HL-60/S4 (cell line): ENCODE measurements around the gene MMP20.
"Not testable (repeated sequence)": the region's sequence is repeated elsewhere in the genome, so short reads cannot be mapped to it uniquely, and the experiment has no call there.

Experiments used
- in situ Hi-C: fragments of 300-500 bp; cut with MboI; formaldehyde crosslinking; loops from 2 replicates; pipeline ENCODE4 v1.14.3; 2022; ENCODE audit warnings: low sequenced_read_pairs

The MMP20 gene

GRCh38 chr11:102625177-102625576, at the start of gene MMP20:
TSS of gene MMP20 (minus strand) at chr11:102625332. CDS start at chr11:102625319, 13 bp downstream.
- in situ Hi-C loops = no loop called here

- in situ Hi-C loops = no loop called here
These were observed 44.5 kb upstream of the MMP20 start for GRCh38 chr11:102669664-102670063.

DNA sequence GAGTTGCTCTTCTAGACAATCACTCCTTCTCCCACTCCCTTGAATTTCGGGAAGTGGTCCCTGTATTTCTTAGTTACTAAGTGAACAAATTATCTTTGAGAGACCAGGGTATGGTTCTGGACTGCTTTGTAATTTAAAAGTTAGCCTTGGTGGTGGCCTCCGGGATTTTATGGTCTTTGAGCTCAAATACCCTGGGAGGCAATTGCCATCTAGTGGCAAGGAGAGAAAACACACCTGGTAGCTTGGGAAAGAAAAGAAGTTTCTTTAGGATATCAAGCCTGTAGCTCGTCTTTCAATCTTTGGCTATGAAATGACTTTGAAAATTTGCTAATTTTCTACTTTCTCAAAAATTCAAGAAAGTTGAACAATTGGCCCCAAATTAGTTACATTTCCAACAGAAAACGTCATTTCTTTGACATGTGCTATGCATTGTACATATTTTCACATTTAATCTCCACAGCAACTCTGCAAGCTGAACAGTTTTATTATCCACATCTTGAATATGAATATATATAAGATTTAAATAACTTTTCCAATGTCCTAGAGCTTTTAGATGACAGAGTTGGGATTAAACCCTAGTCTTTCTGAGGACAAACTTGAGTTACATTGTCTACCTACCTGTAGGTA, 41.3 kb upstream of the MMP20 start:
- in situ Hi-C loops = no loop called here

DNA sequence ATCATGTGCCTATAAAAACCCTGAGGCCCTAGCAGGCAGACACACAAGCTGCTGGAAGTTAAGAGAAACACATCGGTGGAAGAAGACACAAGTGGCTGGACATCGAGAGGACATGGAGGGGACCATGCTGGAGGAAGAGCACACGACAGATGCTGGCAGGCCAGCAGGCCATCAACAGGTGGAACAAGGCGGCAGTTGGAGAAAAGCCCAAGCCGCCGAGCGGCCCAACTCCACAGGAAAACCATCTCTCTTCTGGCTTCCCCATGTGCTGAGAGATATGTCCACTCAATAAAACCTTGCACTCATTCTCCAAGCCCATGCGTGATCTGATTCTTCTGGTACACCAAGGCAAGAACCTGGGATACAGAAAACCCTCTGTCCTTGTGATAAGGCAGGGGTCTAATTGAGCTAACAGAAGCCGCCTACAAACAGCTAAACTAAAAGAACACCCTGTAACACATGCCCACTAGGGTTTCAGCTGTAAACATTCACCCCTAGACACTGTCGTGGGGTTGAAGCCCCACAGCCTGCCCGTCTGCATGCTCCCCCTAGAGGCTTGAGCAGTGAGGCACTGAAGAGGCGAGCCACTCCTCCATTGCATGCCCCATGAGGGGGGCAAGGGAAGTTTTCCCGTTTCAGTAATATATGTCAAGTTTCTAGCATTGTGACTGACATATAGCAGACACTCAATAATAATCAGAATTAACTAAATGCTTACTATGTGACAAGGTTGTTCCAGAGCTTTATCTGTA, 39.0 kb upstream of the MMP20 start:
- in situ Hi-C loops = no loop called here

GRCh38 chr11:102662607-102663006, 37.5 kb upstream of the MMP20 start:
- in situ Hi-C loops = no loop called here

DNA sequence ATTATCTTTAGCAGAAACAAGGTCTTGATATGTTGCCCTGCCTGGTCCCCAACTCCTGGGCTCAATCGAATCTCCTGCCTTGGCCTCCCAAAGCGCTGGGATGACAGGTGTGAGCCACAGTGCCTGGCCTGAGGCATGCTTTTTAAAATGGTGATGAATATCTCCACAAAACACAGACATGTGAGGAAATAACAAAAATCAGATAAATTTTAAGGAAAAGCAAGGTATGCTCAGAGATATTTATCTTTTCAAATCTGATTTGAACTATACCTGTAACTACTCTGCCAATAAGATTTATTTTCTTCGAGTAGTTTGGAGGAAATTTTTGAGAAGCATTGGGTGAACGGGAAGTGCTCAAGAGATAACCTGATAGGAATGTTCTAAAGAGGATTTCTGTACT, 35.9 kb upstream of the MMP20 start:
- in situ Hi-C loops = no loop called here

DNA sequence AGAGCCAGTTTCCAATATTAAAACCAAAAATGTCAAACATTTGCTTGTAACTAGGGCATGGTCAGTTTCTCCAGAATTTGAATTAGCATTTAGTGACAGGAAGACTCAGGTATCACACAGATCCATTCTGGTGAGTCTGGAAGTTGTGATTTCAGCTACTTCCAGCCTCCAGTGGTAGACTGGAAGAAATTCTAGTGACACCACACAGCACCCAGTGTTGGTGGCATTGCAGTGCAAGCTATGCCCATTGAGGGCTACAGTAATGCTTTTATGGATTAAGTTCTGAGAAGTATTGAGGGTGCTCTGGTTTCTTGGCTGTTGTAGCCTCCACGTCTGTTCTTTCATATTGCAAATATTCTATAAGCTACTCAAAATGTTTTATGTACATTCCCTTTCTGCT, 31.4 kb upstream of the MMP20 start:
- in situ Hi-C loops = no loop called here

- in situ Hi-C loops = no loop called here
These were observed 30.4 kb upstream of the MMP20 start for GRCh38 chr11:102655547-102655946.

GRCh38 chr11:102654761-102655160, 29.6 kb upstream of the MMP20 start:
- in situ Hi-C loops = no loop called here

DNA sequence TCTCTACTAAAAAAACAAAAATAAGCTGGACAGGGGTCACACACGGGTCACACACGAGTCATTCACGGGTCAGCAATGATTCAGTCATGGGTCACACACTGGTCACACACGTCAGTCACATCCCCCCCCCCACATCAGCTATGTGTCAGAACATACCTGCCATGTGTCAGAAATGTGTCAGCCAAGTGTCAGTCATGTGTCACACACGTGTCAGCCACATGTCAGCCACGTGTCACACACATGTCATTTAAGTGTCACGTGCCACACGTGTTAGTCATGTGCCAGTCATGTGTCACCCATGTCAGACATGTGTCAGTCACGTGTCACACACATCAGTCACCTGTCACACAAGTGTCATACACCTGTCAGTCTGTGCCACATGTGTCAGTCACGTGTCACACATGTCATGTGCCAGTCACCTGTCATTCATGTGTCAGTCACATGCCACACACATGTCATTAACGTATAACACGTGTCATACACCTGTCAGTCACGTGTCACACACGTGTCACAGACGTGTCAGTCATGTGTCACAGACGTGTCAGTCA, 28.7 kb upstream of the MMP20 start:
- in situ Hi-C loops = no loop called here

GRCh38 chr11:102647430-102647829, 22.3 kb upstream of the MMP20 start:
- in situ Hi-C loops = no loop called here

DNA sequence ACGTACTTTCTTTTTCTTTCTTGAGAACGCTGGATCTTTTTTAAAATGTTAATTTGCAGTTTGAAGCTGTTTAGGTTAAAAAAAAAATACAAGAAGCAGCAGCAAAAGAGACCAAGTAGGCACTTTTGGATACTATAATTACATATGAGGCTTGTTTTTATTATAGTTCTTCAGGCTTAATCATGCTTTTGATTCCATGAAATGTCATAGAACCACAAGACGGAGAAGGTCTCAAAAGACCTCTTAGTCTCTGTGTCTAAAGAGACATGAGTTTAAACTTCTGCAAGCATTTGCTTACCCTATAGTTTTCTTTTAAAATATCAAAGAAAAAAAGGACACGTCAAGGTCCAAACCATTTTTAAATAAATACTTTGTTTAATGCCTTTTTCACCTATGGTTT, 18.8 kb upstream of the MMP20 start:
- in situ Hi-C loops = no loop called here

GRCh38 chr11:102640946-102641345, 15.8 kb upstream of the MMP20 start:
- in situ Hi-C loops = no loop called here

GRCh38 chr11:102639656-102640055, 14.5 kb upstream of the MMP20 start:
- in situ Hi-C loops = no loop called here

GRCh38 chr11:102637731-102638130, 12.6 kb upstream of the MMP20 start:
- in situ Hi-C loops = no loop called here

- in situ Hi-C loops = no loop called here
These were observed 8.4 kb upstream of the MMP20 start for GRCh38 chr11:102633385-102634026.

GRCh38 chr11:102632026-102632425, 6.9 kb upstream of the MMP20 start:
- in situ Hi-C loops = no loop called here

GRCh38 chr11:102630598-102631448, 5.7 kb upstream of the MMP20 start:
- in situ Hi-C loops = no loop called here

DNA sequence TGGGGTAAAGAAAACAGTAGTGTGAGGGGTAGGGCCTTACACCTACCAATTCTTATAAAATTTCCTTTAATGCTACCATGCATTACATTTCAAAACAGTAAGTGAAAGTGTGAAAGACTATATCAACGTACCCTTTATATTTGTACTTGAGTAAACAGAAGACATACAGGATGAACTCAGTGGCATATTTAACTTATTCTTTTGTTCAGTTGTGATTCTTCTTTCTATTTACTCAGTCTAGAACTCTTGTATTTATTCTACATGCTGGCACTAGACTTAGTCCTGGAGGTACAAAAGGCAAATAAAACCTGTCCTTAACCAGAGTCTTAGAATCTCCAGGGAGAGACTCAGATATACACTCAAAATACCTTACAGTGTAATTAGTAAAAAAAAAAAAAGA, 4.8 kb upstream of the MMP20 start:
- in situ Hi-C loops = not testable (repeated sequence)

DNA sequence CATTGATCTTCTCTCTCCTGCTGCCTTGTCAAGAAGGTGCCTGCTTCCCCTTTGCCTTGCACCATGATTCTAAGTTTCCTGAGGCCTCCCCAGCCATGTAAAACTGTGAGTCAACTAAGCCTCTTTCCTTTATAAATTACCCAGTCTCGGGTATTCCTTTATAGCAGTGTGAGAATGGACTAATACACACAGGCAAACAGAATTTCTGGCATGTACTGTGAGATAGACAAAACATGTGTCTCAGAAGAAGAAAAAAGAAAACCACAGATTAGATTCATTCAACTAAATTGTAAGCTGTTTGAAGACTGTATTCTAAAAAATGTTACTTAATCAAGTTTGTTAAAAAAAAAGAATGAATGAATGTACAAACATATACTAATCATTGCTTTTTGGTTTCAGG, 1.5 kb upstream of the MMP20 start:
- in situ Hi-C loops = no loop called here

DNA sequence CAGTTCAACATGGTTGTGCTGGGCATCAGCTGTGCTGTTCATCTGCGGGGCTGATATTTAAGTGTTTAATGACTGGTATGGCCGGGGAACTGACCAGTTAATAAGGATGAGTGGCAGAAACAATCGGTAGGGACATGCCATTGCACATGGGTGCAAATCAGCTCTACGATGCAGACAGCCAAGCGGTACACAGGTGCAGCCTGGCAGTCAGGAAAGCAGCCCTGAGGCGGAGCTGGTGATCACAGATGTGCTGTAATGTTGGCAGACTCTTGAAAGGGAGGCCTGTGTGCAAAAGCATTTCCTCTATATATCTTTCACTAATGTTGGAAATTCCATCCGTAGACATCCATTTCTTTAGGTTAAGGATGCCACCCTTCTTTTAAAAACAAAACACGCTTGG, 1.1 kb downstream of the MMP20 start:
- in situ Hi-C loops = no loop called here
